D721Med (cell line): ENCODE measurements around the gene STX1B.

Source experiments
- DNase-seq: peaks from one replicate; pipeline ENCODE4 v3.0.0; 2011; ENCODE audit warnings: low spot score; ENCODE audit not compliant: insufficient read length
- FAIRE-seq: peaks from 2 replicates; lab custom pipeline; 2011; peaks lifted over from hg19 to GRCh38; lab: Jason Lieb, UNC
- CTCF ChIP-seq: IDR thresholded peaks from 2 replicates; pipeline ENCODE4 v1.5.1; 2012; ENCODE audit warnings: mild to moderate bottlenecking, control low read depth; ENCODE audit not compliant: insufficient read depth; ENCODE audit errors: missing control alignments

Gene STX1B

GRCh38 chr16:30976486-30976885 is 34.0 kb downstream of the STX1B start:
- no peak for FAIRE-seq
- no peak for TF ChIP-seq CTCF
- no peak for DNase-seq

GRCh38 chr16:30974348-30974747 is 36.1 kb downstream of the STX1B start:
- no peak for DNase-seq
- no peak for TF ChIP-seq CTCF
- no peak for FAIRE-seq

- DNase-seq = no peak
- FAIRE-seq = no peak
- TF ChIP-seq CTCF = no peak
Observed at GRCh38 chr16:30972872-30973271, 37.6 kb downstream of the STX1B start.

- no peak for DNase-seq
- TF ChIP-seq CTCF = no peak
- FAIRE-seq = no peak
Observed at GRCh38 chr16:30971298-30971697, 39.1 kb downstream of the STX1B start.

GRCh38 chr16:30969246-30969842 is 41.1 kb downstream of the STX1B start:
- no peak for TF ChIP-seq CTCF
- no peak for DNase-seq
- FAIRE-seq = no peak

- no peak for TF ChIP-seq CTCF
- no peak for FAIRE-seq
- DNase-seq = no peak
Observed at GRCh38 chr16:30967795-30968194, 42.6 kb downstream of the STX1B start.

- FAIRE-seq = no peak
Observed at GRCh38 chr16:30966033-30966619, 44.3 kb downstream of the STX1B start.

More at GRCh38 chr16:30966033-30966619, 44.3 kb downstream of the STX1B start:
- no peak for TF ChIP-seq CTCF
- DNase-seq = no peak
